ENCODE data around the gene TNFSF11.
"Not testable (repeated sequence)": the region's sequence is repeated elsewhere in the genome, so short reads cannot be mapped to it uniquely, and the experiment has no call there.

The TNFSF11 gene

DNA sequence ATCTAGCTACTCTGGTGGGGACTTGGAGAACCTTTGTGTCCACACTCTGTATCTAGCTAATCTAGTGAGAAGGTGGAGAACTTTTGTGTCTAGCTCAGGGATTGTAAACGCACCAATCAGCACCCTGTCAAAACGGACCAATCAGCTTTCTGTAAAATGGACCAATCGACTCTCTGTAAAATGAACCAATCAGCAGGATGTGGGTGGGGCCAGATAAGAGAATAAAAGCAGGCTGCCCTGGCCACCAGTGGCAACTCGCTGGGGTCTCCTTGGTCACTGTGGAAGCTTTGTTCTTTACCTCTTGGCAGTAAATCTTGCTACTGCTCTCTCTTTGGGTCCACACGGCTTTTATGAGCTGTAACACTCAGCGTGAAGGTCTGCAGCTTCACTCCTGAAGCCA, 13.6 kb upstream of the TNFSF11 start:
- DNase-seq (ENCODE audit: low spot score) = not testable (repeated sequence)

DNA sequence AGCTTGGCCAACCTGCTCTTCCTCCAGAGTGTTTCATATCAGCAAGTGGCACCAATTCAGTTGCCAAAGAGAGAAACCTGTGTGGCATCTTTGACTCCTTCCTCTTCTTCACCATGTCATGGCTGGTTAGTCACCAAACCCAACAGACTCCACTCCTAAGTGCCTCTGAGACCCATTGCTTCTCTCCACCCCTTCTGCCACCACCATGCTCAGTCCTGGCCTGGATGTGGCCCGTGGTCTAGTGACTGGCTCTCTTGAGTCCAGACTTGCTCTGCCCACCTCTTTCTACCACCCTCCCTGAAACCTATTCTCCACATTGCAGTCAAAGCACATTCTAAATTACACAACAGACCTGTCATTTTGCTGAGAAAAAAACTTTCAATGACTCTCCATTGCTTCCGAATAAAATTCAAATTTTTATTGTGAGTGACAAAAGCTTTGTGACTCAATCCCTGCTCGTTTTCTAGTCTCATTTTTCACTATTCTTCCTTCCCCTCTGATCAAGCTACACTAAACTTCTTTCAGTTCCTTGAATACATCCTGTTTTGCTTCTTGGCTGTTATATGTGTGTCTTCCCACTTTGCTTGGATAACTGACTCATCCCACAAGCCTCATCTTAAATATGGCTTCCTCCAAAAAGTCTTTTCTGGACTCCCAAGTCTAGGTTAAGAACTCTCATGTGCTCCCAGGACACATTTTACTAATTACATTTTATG, 12.0 kb upstream of the TNFSF11 start:
- DNase-seq (ENCODE audit: low spot score) = no peak

DNA sequence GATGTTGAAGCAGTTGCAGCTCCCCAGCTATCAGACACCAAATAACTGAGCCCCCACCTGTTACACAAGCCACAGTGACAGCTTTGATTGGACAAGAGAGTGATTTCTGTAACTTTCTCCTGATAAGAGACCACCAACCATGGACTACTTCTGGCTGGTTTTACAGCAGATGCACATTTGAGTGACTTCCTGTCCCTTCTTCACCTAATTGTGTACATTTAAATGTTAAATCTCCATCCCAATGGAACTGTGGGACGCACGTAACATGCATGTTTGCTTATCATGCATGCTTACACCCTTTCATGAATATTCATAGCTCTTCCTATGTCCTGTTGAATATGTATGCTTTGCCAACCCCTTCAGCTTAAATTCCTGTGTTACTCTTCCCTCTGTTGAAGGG, 6.0 kb upstream of the TNFSF11 start:
- DNase-seq (ENCODE audit: low spot score) = no peak

- no peak for DNase-seq (ENCODE audit: low spot score)
These were observed 4.2 kb upstream of the TNFSF11 start for GRCh38 chr13:42569576-42570344.

DNA sequence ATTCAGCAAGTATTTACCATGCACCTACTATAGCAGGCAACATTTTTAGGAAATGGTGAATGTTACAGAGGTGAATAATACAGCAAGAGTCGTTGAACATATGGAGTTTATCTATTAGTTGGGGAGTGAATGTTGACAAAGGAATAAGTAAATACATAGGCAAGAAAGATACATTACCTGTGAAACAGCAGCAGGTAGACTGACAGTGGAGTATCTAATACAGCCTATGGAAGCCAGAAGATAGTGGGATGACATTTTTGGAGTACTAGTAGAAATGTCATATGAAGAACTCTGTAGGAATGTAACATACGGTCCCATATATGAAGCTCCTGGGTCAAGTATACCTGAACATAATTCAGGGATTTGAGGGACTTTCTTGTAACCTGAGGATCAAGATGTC, 2.1 kb upstream of the TNFSF11 start:
- DNase-seq (ENCODE audit: low spot score) = no peak

DNA sequence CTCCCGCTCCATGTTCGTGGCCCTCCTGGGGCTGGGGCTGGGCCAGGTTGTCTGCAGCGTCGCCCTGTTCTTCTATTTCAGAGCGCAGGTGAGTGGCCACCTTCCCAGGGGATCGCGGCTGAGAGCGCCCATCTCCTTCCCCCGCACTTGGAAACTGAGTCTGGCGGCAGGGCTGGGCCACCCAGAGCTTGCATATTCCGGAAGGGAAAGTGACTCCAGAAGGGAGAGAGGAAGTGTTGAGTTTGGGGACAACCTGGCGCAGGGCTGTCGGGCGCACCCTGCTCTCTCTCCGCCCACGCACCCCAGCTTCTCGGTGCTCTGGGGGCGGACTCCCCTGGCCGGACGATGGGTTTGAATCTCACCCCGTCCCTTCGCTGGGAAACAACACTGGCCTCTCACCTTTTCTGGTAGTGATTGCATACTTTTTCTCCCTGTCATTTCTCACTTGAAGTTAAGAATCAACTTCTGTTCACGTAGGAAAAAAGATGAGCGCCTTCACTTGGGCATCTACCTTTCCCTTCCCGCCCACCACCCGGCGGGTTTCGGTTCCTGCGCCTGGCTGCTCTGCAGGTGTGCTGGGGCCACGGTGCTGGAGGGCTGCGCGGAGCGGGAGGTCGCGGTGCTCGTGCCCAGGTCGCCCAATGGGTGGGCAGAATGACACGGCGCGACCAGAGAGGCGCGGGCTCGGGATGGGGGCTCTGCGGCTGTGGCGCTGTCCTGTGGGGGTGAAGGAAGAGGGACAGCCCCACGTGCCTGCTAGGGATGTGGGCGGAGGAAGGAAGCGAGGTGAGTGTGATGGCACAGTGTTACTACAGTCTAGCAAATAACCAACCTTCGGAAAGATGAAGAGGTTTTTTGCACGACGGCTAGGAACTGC, 721 bp downstream of the TNFSF11 start:
- no peak for DNase-seq (ENCODE audit: low spot score)

DNA sequence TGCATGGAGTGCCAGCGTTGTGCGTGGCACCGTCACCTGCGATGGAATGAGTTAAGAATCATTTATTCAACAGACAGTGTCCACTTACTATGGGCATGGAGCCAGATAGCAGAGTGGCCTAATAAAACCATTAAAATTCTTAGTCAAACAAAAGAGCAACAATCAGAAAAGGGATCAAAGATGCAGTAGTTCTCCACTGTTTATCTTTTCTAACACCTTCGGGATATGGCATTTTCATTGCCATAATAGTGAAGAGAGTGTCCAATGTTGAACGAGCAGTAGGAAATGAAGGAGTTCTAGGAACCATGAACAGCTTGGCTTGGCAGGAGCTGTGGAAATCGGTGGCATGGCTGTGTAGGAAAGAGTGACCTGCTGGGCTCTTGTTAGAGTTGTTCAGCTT, 2.0 kb downstream of the TNFSF11 start:
- no peak for DNase-seq (ENCODE audit: low spot score)

- DNase-seq (ENCODE audit: low spot score) = no peak
These were observed 3.6 kb downstream of the TNFSF11 start for GRCh38 chr13:42577538-42577937.

DNA sequence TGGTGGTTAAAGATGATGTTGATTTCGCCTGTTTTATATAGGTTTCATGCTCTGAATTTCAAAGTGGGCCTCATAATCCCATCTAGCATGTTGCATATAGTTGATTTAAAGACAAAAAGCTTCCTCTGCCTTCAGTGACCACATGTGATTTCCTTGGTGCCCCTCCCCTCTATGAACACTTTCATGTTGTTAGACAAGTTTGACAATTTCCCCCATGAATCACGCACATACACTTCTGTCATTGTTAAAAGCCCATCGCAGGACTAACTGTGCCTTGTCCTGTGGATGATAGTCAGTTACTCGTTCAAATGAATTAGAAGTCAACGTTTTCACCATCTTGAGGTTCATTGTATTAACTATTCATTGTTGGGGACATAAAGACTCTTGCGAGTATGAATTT, 6.7 kb downstream of the TNFSF11 start:
- DNase-seq (ENCODE audit: low spot score) = no peak

DNA sequence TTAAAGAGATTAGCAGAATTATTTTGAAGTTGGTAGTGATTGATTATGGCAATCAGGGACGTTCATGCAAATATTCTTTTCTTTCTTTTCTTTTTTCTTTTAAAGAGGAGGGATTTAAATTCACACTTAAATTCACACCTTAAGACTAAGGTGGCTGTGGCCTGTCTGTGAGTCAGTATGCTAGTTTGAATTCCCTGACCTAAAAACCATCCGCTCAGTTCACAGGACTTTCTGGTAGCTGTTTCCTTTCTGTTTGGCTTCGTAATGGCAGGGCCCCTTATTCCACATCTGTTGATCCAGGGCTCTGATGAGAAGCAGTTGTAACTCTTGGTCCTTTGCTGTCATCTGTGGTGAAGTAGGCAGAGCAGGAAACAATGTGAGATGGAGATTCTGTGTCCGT, 7.5 kb downstream of the TNFSF11 start:
- DNase-seq (ENCODE audit: low spot score) = no peak

DNA sequence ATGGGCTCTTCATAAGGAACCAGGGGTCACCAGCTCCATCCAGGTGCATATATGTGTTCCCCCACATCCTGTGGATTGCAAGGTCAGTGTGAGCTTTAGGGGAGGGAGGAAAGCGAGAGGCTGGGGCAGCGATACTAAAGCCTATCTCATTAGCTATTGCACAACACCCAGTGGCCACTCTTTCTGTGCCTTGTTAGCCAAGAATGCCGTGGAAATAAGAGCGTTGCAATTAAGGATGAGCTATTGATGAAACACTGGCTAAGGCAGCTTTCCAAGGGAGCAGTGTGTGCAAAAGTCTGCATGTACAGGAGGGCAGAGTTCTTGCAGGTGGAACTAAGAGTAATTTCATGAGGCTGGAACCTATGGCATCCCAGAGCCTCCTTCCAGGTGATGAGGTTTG, 17.6 kb downstream of the TNFSF11 start:
- no peak for DNase-seq (ENCODE audit: low spot score)

DNA sequence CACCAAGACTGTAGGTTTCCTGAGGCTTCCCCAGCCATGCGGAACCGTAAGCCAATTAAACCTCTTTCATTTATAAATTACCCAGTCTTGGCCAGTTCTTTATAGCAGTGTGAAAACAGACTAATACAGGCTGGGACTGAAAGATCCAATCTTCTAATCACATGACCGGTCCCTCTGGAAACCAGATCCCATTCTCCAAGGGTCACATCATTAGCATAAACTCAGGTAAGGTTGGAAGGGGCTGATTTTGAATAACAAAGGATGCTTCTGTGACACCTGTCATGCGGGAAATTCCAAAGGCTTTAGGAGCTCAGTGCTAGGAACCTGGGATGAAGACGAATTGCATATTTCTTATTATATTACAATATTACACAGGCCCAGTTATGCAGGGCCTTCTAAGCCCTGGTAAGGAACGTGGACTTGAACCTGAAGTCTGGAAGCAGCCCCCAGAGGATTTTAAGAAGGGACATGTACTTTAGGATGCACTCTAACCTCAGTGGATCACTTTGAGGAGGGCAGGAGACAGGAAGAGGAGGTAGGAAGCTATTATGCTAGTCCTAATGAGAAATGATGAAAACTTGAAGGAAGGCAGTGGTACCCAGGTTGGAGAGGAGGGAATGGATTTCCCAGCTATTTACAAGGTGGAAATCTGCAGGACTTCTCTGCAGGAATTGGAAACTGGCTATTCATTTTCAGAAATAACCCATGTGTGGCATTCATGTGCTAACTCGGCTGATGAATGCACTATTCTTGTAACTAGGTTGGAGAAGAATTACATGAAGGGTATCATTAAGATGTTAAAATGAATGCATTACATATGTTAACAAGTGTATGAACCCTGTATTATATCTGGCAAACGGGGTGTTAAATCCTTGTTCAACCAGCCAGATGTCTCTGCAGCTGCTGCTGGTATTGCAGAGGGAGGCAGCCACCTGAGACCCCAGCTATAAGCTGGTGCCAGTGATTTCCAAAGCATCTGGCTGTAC, 19.3 kb downstream of the TNFSF11 start:
- DNase-seq (ENCODE audit: low spot score) = no peak

GRCh38 chr13:42594481-42595252, 20.7 kb downstream of the TNFSF11 start:
- peak; percentile 61 for DNase-seq (ENCODE audit: low spot score)

- DNase-seq (ENCODE audit: low spot score) = no peak
These were observed 21.3 kb downstream of the TNFSF11 start for GRCh38 chr13:42595253-42595571.

GRCh38 chr13:42597505-42597904, 23.6 kb downstream of the TNFSF11 start:
- no peak for DNase-seq (ENCODE audit: low spot score)

DNA sequence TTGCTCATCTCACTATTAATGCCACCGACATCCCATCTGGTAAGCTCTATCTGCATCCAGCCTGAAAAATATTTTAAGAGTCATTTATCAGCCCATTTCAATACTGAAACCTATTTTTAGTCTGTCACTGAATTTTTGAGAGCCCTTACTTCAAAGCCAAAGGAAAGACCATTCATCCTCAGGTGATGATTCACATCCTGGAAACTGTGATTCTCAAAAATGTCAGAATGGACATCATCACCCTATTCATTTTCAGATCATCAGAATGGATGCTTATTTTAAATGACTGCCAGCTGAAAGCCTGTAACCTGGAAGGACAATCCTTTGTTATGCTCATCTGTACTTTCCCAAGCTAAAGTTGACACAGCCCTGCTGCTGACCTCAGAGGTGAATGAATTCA, 27.0 kb downstream of the TNFSF11 start:
- DNase-seq (ENCODE audit: low spot score) = no peak

- no peak for DNase-seq (ENCODE audit: low spot score)
These were observed 29.0 kb downstream of the TNFSF11 start for GRCh38 chr13:42602906-42603305.

DNA sequence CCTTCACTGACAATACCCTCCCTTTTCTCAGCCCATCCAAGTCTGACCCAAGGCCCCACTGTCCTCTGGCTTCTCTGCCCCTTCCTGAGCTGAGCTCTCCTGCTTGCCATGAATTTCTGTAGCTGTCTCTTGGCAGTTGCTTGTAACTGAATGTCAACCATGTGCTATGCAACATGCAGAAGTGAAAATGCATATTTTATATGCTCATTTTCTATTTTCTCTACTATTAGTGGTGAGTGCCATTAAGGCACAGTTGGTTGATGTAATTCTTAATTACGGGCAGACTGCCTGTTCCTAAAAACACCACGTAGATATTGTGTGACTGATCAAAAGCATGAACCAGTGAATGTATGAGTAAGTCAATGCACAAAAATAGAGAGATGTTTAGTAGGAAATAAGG, 29.6 kb downstream of the TNFSF11 start:
- DNase-seq (ENCODE audit: low spot score) = no peak

GRCh38 chr13:42607546-42607945, 33.6 kb downstream of the TNFSF11 start:
- no peak for DNase-seq (ENCODE audit: low spot score)

DNA sequence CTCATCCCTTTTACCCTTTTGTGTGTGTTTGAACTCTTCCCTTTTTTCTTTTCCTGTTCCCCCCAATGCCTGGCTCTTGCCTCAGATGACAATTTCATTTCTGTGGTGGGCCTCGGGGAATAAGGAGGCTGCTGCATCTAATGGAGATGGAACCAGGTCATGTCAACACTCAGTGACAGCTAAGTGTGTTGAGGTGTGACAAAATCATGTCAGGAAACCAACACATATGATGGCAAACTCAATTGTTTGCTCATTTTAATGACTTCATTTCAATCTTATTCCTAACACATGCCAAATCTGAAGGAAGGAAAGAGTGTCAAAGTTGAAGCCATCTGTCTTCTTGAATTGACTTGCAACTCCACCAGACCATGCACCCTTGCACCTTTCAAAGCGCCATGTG, 36.7 kb downstream of the TNFSF11 start:
- no peak for DNase-seq (ENCODE audit: low spot score)

Data from globus pallidus (tissue), 1 donor.